Measurements from ENCODE around the gene SH3BGRL2.
"Not testable (repeated sequence)": the region's sequence is repeated elsewhere in the genome, so short reads cannot be mapped to it uniquely, and the experiment has no call there.

SH3BGRL2 gene

DNA sequence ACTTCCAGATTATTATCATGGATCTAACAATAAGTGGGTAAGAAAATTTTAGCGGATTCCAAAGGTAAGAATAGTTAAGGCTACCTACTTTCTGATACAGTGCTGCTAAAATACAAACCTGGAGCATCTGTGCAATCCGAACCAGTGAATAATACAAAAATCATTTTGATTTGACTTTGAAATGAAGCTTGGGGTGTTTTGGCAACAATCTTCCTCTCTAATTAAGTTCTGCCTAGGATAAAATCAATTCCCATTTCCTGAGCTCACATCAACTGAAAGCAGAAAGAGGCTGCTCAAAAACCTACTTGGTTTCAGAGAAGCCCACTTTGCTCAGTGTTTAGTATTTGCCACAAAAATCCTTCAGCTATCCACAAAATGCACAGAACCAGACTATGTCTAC is 18.7 kb upstream of the SH3BGRL2 start:
- in situ Hi-C loops (cut with HindIII; ENCODE audit: low pct_ligation_motif_present, low pct_unique_long_range_greater_than_20kb, low sequenced_read_pairs) = no loop called here
- DNase-seq = no peak

DNA sequence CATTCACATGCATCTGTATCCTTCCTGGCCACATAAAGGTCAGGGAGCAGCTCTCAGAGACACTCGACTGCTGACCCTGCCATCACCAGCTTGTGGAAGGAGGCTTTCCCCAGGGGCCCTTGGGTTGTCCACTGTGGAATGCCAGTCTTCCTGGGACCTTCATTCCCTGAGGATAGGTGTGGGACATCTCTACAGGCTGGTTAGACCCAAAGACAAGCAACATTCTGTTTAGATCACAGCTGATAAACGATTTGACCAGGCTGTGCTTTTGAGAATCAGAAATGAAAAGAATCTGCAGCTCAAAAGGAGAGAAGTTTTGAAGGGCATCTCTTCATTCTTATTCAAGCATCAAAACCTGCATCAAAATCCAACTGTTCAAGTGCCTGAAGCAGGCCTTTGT is 18.2 kb upstream of the SH3BGRL2 start:
- in situ Hi-C loops (cut with HindIII; ENCODE audit: low pct_ligation_motif_present, low pct_unique_long_range_greater_than_20kb, low sequenced_read_pairs) = no loop called here
- no peak for DNase-seq

DNA sequence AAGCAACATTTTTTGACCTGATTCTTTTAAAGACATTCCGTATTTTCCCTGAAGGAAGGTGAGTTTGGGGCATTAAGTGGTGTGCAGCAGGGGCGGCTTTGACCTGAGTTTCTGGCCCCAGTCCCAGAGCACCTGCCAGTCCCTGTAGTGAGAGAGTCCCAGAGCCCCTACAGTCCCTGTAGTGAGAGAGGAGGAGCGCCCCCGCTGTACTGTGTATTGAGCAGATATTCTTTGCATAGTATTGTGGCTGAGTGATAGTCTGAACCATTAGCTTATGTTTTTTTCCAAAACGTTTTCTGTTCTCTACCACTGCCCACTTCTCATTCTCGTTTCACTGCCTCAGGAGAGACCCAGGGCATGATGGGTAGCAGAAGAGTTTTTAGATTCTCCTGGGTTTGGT is 17.2 kb upstream of the SH3BGRL2 start:
- in situ Hi-C loops (cut with HindIII; ENCODE audit: low pct_ligation_motif_present, low pct_unique_long_range_greater_than_20kb, low sequenced_read_pairs) = no loop called here
- DNase-seq = no peak

- DNase-seq = no peak
- in situ Hi-C loops (cut with HindIII; ENCODE audit: low pct_ligation_motif_present, low pct_unique_long_range_greater_than_20kb, low sequenced_read_pairs) = no loop called here
Observed at GRCh38 chr6:79614326-79615305, 16.5 kb upstream of the SH3BGRL2 start.

DNA sequence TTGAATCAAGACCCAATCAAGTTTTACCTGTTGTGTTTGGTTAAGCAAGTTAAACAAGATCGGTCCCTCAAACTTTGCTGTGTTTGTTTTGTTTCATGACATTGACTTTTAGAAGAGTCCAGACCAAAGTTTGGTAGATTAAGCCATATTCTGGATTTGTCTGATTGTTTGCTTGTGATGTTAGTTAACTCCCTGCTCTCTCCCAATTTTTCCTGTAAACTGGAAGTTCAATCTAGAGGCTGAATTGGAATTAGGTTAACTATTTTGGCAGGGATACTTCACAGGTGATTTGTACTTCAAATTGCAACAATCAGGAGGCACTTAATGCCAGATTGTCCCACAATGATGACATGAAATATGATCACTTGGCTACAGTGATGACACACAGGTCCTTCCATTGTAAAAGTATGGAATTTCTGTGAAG is 13.6 kb upstream of the SH3BGRL2 start:
- DNase-seq = no peak
- in situ Hi-C loops (cut with HindIII; ENCODE audit: low pct_ligation_motif_present, low pct_unique_long_range_greater_than_20kb, low sequenced_read_pairs) = no loop called here

GRCh38 chr6:79618425-79618824 is 12.7 kb upstream of the SH3BGRL2 start:
- DNase-seq = not testable (repeated sequence)

GRCh38 chr6:79621579-79621978 is 9.6 kb upstream of the SH3BGRL2 start:
- in situ Hi-C loops (cut with HindIII; ENCODE audit: low pct_ligation_motif_present, low pct_unique_long_range_greater_than_20kb, low sequenced_read_pairs) = no loop called here
- DNase-seq = no peak

More at GRCh38 chr6:79618425-79618824, 12.7 kb upstream of the SH3BGRL2 start:
- in situ Hi-C loops (cut with HindIII; ENCODE audit: low pct_ligation_motif_present, low pct_unique_long_range_greater_than_20kb, low sequenced_read_pairs) = not testable (repeated sequence)

- DNase-seq = no peak
- in situ Hi-C loops (cut with HindIII; ENCODE audit: low pct_ligation_motif_present, low pct_unique_long_range_greater_than_20kb, low sequenced_read_pairs) = no loop called here
Observed at GRCh38 chr6:79622364-79622763, 8.8 kb upstream of the SH3BGRL2 start.

GRCh38 chr6:79623106-79623505 is 8.0 kb upstream of the SH3BGRL2 start:
- DNase-seq = no peak
- in situ Hi-C loops (cut with HindIII; ENCODE audit: low pct_ligation_motif_present, low pct_unique_long_range_greater_than_20kb, low sequenced_read_pairs) = no loop called here

- no peak for DNase-seq
- in situ Hi-C loops (cut with HindIII; ENCODE audit: low pct_ligation_motif_present, low pct_unique_long_range_greater_than_20kb, low sequenced_read_pairs) = no loop called here
Observed at GRCh38 chr6:79625746-79626145, 5.4 kb upstream of the SH3BGRL2 start.

GRCh38 chr6:79626811-79627210 is 4.3 kb upstream of the SH3BGRL2 start:
- in situ Hi-C loops (cut with HindIII; ENCODE audit: low pct_ligation_motif_present, low pct_unique_long_range_greater_than_20kb, low sequenced_read_pairs) = no loop called here

GRCh38 chr6:79627422-79627821 is 3.7 kb upstream of the SH3BGRL2 start:
- DNase-seq = no peak
- in situ Hi-C loops (cut with HindIII; ENCODE audit: low pct_ligation_motif_present, low pct_unique_long_range_greater_than_20kb, low sequenced_read_pairs) = no loop called here

More at GRCh38 chr6:79626811-79627210, 4.3 kb upstream of the SH3BGRL2 start:
- DNase-seq = no peak

DNA sequence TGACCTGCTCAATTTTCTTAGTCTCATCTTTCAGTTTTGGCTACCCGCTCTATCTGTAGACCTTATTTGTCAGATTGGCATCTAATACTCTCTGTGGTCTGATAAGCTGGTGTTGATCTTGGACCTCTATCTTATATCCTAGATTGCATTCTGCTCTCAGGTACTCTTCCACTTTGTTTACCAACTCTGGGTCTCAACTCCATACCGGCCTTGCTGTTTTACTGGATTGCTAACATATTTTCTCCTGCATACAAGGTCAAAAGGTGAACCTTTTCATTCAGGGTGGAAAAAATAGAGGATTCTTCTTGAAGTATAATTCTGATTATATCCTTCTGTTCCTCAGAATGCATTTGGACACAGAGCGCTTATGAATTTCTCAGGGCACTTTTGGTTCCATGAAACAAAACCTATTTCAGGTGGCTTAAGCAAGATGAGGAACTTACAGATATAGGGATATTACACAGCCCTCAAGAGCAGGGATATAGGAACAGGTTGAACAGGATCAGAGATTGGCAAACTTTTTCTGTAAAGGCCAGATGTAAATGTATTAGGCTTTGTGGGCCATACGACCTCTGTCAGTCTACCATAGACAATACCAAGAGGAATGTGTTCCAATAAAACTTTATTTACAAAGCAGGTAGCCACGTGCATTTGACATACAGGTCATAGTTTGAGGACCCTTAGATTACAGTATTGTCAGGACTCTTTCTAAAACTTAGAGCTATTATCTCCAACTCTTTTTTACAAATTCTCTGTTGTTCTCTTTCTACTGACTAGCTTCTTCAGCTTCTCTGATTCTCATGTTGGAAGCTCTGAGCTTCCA is 2.5 kb upstream of the SH3BGRL2 start:
- in situ Hi-C loops (cut with HindIII; ENCODE audit: low pct_ligation_motif_present, low pct_unique_long_range_greater_than_20kb, low sequenced_read_pairs) = no loop called here
- no peak for DNase-seq

GRCh38 chr6:79630380-79630882 is 698 bp upstream of the SH3BGRL2 start:
- DNase-seq = no peak
- in situ Hi-C loops (cut with HindIII; ENCODE audit: low pct_ligation_motif_present, low pct_unique_long_range_greater_than_20kb, low sequenced_read_pairs) = no loop called here

DNA sequence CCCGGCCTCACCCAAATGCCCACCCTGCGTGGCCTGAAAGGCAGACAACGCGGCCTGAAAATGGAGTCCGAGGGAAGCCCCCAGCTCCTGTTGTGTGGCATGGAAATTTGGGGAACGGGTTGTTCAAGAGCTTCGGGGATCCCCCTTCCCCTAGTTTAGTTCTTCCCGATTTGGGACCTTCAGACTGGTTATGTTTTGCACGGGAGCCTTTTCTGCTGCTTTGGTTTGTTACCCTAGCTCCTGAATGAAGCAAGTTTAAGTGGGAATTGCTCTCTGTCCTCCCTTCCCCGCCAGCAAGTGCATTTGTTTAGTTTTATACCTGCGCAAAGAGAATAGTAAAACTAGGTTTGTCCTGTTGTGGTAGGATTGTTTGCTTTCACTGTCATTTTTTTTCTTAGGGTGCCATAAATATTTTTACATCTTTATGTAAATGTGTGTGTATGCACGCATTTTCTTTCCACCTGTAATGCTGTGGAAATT is 604 bp downstream of the SH3BGRL2 start:
- in situ Hi-C loops (cut with HindIII; ENCODE audit: low pct_ligation_motif_present, low pct_unique_long_range_greater_than_20kb, low sequenced_read_pairs) = no loop called here
- no peak for DNase-seq

DNA sequence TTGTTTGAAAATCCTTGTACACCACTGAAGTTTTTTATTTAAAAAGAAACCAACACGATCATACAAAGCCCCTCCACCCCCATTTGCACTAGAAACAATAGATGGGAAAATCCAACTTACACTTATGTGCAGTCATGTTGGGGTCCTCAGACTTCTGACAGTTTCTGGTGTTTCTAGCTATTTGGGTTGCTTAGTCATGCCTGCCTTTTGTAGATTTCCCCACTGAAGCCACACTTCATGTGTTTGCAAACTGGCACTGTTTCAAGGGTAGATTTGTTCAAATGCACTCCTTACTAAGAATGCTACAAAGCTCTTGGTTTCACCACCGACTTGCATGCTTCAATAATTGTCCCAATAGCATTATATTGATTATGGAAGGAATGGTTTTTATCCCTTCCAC is 1.5 kb downstream of the SH3BGRL2 start:
- in situ Hi-C loops (cut with HindIII; ENCODE audit: low pct_ligation_motif_present, low pct_unique_long_range_greater_than_20kb, low sequenced_read_pairs) = no loop called here
- no peak for DNase-seq

DNA sequence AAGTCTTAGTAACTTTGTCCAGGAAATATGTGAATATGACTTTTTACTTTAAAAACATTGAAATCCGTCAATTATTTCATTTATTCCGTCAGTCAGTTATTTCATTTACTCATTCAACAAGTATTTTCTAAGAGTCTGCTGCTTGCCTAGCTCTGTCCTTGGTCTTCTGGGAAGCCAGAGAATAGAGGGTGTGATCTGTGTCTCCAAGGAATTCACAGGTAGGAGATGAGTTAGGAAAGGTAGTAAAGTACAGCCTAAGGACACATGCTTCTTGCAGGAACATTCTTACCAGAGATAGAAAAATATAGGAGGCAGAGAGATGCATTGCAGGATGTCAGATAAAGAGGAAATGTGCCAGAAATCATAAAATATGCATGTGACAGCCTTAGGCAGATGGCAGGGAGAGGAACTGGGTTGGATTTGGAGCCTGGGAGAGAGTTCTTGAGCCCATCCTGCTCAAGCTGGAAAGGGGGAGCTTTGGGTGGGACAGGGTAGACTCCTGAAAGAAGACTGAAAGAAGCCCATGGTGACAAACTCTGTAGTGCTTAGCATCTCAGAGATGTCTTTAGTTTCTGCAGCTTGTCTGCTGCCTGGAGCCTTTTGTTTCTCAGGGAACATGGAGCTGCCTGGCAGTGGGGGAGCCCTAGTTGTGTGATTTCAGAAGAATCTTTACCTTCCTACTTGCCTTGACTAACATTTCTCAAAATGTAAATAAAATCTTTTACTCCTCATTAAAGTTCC is 3.5 kb downstream of the SH3BGRL2 start:
- in situ Hi-C loops (cut with HindIII; ENCODE audit: low pct_ligation_motif_present, low pct_unique_long_range_greater_than_20kb, low sequenced_read_pairs) = no loop called here
- no peak for DNase-seq

DNA sequence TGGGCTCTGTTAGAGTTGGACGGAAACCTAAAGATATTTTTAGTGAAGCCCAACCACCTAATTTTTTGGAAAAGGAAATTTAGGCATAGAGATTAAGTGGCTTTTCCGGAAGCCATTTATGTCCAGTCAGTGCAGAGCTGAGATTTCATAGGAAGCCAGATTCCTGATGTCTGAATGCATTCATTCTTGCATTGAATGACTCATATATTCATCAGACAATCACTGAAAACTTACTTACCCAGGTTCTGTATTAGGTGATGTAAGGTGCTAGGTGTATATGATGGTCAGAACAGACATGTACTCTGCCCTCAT is 4.1 kb downstream of the SH3BGRL2 start:
- peak; percentile 24 for DNase-seq
- in situ Hi-C loops (cut with HindIII; ENCODE audit: low pct_ligation_motif_present, low pct_unique_long_range_greater_than_20kb, low sequenced_read_pairs) = no loop called here

DNA sequence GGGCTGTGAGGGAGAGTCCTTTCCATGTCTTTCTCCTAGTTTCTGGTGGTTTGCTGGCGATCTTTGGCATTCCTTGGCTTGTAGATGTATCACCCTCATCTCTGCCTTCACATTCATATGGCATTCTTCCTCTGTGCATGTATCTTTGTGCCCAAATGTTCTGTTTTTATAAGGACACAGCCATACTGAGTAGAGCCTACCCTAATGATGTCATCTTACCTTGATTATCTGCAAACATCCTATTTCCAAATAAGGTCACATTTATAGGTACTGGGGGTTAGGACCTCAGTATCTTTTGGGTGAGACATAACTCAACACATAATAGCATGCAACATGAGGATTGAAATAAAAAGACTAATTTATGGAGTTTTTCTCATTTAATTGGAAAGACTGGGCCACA is 5.5 kb downstream of the SH3BGRL2 start:
- in situ Hi-C loops (cut with HindIII; ENCODE audit: low pct_ligation_motif_present, low pct_unique_long_range_greater_than_20kb, low sequenced_read_pairs) = no loop called here
- no peak for DNase-seq
